Stimulated activated effector memory CD8-positive, alpha-beta T cell treated with anti-CD3 and anti-CD28 coated beads, Interleukin-12 subunit alpha, Interleukin-12 subunit beta, amount 100 ng/mL, for 72 hours (primary cell): ENCODE results near the gene KIAA1328.

Experiments
- ATAC-seq: fragments of 150-1000 bp; cut with Tn5 transposase; 2 replicates; pipeline ENCODE4 v1.10.0; 2021
- DNase-seq, 2 donors: peaks; one replicate each; pipeline ENCODE4 v3.0.0; 2021 to 2022; ENCODE audit warnings: low spot score in 2 of 2
- H3K27ac Mint-ChIP-seq: one replicate; pipeline ENCODE4 v1.8.0; 2022; ENCODE audit warnings: mild to moderate bottlenecking, mixed read lengths
- H3K36me3 Mint-ChIP-seq: one replicate; pipeline ENCODE4 v1.8.0; 2022; ENCODE audit warnings: mild to moderate bottlenecking, mixed read lengths
- H3K4me1 Mint-ChIP-seq: one replicate; pipeline ENCODE4 v1.8.0; 2022; ENCODE audit warnings: mixed read lengths
- H3K4me3 Mint-ChIP-seq: one replicate; pipeline ENCODE4 v1.8.0; 2022; ENCODE audit warnings: mild to moderate bottlenecking, mixed read lengths
- H3K9me3 Mint-ChIP-seq: one replicate; pipeline ENCODE4 v1.8.0; 2022; ENCODE audit warnings: mixed read lengths

KIAA1328 gene

DNA sequence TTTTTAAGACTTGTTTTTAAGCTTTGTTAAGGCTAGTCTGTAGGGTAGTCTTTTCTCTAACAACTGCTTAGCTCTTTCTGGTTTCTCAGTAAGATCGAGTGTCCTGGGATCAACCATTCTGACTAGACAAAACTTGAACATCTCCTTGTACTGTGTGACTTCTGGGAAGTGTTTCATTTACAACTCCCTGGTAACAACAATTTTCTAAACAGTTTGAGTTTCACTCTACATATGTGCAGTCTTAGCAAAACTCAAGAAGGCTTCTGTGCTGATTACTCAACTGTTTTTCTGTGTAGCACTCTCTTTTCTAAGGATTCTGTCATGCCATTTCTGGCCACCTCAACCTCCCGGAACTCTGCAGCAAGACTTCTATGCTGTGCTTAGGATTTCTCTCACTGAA is 204.5 kb downstream of the KIAA1328 start:
- no peak for DNase-seq
- H3K9me3 Mint-ChIP-seq = peaks cover 20% of the 10 kb centered on the region
- H3K4me1 Mint-ChIP-seq = no peaks in the 10 kb centered on the region
- H3K27ac Mint-ChIP-seq = no peak overlapping the region
- no peak overlapping the region for H3K4me3 Mint-ChIP-seq
- no peaks in the 10 kb centered on the region for H3K36me3 Mint-ChIP-seq
- no peak for ATAC-seq

DNA sequence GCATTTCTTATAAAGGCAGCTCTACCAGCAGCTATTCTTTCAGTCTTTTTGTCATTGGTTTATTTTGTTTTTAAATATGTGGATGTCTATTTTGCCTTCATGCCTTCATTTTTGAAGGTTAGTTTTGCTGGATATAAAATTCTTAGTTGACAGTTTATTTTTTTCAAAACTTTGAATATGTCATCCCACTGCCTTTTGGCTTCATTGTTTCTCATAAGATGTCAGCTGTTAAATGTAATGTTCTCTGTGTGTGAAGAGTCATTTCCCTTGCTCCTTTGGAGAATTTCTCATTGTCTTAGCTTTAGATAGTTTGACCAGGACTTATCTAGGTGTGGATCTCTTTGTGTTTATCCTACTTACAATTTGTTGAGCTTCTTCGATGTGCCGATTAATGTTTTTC is 213.5 kb downstream of the KIAA1328 start:
- Mint-ChIP-seq H3K36me3 (no peaks in the 10 kb centered on the region), H3K9me3 (peaks cover 32% of the 10 kb centered on the region), H3K27ac (no peak overlapping the region), H3K4me3 (no peak overlapping the region), H3K4me1 (no peaks in the 10 kb centered on the region)
- DNase-seq (no peak), ATAC-seq (no peak)

DNA sequence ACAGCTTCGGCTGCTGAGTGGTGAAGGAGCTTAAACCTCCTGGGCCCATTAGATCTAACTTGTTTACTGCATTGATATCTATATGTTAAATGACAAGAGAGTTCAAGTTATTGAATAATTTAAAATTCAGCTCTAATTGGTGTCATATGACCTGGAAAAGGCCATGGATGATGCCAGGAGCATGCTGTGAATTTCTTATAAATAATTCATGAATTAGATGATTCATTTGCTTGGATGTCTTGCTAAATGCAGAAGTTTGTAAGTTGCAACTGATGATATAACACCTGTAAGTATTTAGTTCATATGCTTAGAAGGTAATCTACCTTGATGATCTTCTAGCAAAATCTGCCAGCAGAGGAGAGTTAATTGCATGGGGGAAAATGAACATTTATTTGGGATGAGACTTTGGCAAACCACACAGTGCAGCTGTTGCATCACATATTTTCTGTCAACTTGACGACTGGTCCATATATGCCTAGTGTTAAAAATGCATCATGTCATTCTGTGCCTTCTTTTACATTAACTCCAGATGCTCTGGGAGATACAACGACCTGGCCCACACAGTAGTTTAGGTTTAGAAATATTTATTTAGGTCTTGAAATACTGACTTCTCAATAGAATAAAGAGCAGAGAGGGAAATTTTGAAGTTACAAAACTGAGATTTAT is 226.3 kb downstream of the KIAA1328 start:
- DNase-seq (no peak), ATAC-seq (no peak)
- Mint-ChIP-seq H3K4me3 (no peak overlapping the region), H3K27ac (no peak overlapping the region), H3K9me3 (peaks cover 23% of the 10 kb centered on the region), H3K4me1 (no peaks in the 10 kb centered on the region), H3K36me3 (no peaks in the 10 kb centered on the region)

DNA sequence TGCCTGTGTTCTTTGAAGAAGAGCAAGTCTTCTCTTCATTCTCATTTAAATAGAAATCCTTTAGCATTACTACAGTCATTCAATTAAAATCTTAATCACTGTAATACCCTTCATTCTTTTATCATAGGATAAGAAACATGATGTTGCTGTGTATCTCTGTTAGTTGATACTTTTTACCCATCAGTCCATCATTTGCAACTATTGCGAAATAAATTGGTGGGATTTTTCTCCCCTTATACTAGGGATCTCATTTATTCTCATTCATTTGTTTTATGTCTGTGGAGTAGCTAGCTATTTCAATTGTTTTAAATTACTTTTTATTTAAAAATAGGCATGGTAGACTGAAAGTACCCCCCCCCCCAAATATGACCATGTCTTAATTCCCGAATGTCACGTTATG is 235.3 kb downstream of the KIAA1328 start:
- Mint-ChIP-seq H3K36me3 (no peaks in the 10 kb centered on the region), H3K9me3 (peaks cover 5% of the 10 kb centered on the region), H3K4me1 (no peaks in the 10 kb centered on the region), H3K27ac (no peak overlapping the region), H3K4me3 (no peak overlapping the region)
- DNase-seq = no peak
- no peak for ATAC-seq

DNA sequence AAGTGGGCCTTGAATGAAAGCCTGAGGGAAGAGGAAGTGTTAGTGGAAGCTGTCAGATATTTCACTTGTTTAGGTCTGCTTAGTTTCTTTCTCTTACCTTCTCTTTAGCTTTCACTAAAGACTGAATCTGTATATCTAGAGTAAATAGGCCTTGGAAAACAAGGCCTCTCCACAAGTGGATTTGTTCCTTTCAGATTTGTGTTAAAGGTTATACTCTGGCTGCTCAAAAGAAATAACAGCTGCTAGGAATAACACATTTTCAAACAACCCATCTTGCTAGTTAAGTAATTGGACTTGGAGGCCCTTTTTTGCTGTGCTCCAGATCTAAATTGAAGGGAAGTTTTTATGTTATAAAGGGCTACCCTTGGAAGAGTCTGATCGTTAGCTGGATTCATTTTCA is 236.3 kb downstream of the KIAA1328 start:
- DNase-seq (no peak), ATAC-seq (no peak)
- Mint-ChIP-seq H3K9me3 (peaks cover 9% of the 10 kb centered on the region), H3K4me1 (no peaks in the 10 kb centered on the region), H3K27ac (no peak overlapping the region), H3K4me3 (no peak overlapping the region), H3K36me3 (no peaks in the 10 kb centered on the region)

DNA sequence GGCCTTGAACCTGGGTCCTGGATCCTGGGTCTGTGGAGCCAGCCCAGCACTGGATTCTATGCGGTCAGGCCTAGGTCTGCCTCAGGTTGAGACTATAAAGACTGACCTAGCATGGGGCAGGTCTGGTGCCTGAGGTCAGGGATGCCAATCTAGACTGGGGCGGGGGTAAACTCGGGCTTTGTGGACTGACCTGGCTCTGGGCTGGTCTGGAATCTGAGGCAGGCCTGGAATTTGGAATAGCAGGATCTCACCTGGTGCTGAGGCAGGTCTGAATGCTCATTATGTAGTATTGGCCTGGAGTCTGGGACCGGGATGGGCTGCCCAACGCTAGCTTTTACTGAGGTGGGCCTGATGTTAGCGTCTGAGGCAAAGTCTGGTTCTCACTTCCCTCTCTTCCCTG is 256.0 kb downstream of the KIAA1328 start:
- Mint-ChIP-seq H3K9me3 (peaks cover 4% of the 10 kb centered on the region), H3K36me3 (no peaks in the 10 kb centered on the region), H3K4me1 (no peaks in the 10 kb centered on the region), H3K4me3 (no peak overlapping the region), H3K27ac (no peak overlapping the region)
- no peak for DNase-seq
- no peak for ATAC-seq

DNA sequence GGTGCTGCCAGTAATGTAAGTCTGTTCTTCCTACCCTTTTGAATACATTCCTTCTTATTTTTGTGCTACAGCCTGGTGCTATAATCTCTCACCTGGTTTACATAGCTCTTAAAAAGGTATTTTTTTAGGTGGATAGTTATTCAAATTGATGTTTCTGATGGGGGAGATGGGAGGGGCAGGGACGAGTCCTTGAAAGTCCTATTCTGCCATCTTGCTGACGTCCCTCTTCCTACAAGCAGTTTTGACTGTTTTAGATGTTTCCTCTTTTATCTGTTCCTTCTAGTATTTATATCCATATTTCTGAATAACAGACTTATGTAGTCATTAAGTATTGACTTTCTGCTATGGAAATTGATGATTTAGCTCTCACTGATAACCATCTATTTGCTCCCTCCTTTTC is 256.4 kb downstream of the KIAA1328 start:
- DNase-seq (no peak), ATAC-seq (no peak)
- H3K4me3 Mint-ChIP-seq = no peak overlapping the region
- H3K27ac Mint-ChIP-seq = no peak overlapping the region
- no peaks in the 10 kb centered on the region for H3K36me3 Mint-ChIP-seq
- peaks cover 4% of the 10 kb centered on the region for H3K9me3 Mint-ChIP-seq
- no peaks in the 10 kb centered on the region for H3K4me1 Mint-ChIP-seq

DNA sequence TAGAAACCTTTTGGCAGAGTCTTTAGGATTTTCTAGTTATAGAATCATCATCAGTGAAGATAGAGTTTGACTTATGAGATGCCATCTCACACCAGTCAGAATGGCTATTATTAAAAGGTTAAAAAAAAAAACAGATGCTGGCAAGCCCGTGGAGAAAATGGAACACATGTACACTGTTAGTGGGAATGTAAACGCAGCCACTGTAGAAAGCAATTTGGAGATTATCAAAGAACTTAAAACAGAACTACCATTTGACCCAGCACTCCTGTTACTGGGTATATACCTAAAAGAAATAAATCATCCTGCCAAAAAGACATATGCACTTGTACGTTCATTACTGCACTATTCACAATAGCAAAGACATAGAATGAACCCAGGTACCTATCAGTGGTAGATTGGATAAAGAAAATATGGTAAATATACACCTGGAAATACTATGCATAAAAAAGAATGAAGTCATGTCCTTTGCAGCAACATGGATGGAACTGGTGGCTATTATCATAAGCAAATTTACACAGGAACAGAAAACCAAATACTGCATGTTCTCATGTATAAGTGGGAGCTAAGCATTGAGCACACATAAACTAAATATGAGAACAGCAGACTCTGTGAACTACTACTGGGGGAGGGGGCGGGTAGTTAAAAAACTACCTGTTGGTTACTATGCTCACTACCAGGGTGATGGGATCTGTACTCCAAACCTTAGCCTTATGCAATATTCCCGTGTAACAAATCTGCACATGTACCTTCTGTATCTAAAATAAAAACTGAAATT is 279.0 kb downstream of the KIAA1328 start:
- ATAC-seq (no peak), DNase-seq (no peak)
- no peaks in the 10 kb centered on the region for H3K36me3 Mint-ChIP-seq
- H3K9me3 Mint-ChIP-seq = peaks cover 27% of the 10 kb centered on the region
- H3K27ac Mint-ChIP-seq = no peak overlapping the region
- H3K4me3 Mint-ChIP-seq = no peak overlapping the region
- H3K4me1 Mint-ChIP-seq = no peaks in the 10 kb centered on the region

DNA sequence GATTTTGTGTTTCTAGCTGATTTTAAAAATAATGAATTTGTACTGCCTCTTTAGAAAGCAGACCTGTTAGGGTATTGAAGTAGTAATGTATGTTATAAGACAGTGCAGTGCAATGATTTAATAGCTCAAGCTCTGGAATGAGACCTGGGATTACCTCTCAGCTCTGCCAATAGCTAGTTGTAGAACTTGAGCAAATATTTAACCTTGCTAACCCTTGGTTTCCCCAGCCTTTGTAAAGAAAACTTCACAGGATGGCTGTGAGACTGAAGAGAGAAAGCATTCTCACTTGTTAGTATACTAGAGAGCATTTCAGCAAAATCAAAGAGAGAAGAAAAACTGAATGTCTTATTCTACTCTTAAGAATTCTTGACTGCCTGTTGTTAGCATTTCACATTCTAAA is 293.9 kb downstream of the KIAA1328 start:
- DNase-seq = no peak
- Mint-ChIP-seq H3K27ac (no peak overlapping the region), H3K36me3 (no peaks in the 10 kb centered on the region), H3K4me3 (no peak overlapping the region), H3K9me3 (peaks cover 4% of the 10 kb centered on the region), H3K4me1 (no peaks in the 10 kb centered on the region)
- no peak for ATAC-seq

DNA sequence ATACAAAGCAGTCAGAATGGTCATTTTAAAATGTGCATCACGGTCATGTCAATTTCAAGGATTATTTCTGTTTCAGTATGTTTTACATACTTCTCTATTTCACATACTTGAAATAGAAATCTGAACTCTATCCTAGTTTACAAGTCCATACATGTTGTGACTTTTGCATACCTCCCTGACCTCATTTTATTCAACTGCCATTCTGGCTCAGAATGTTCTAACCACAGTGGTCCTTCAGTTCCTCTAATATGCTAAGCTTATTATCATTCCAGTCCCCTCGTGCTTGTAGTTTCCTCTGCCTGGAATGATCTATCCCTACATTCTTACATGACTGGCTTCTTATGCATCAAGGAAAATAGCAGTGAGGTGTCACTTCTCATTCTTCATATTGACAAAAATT is 295.6 kb downstream of the KIAA1328 start:
- Mint-ChIP-seq H3K4me3 (no peak overlapping the region), H3K27ac (no peak overlapping the region), H3K4me1 (no peaks in the 10 kb centered on the region), H3K36me3 (no peaks in the 10 kb centered on the region), H3K9me3 (peaks cover under 1% of the 10 kb centered on the region)
- ATAC-seq (no peak), DNase-seq (no peak)

DNA sequence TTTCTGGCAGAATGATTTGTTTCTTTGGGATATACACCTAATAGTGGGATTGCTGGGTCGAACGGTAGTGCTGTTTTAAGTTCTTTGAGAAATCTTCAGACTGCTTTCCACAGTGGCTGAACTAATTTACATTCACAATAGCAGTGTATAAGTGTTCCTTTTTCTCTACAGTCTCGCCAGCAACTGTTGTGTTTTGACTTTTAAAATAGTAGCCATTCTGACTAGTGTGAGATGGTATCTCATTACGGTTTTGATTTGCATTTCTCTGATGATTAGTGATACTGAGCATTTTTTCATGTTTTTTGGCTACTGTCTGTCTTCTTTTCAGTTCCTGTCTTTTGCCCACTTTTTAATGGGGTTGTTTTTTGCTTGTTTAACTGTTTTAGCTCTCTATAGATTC is 306.2 kb downstream of the KIAA1328 start:
- ATAC-seq (no peak), DNase-seq (no peak)
- H3K4me1 Mint-ChIP-seq = no peaks in the 10 kb centered on the region
- H3K27ac Mint-ChIP-seq = no peak overlapping the region
- no peak overlapping the region for H3K4me3 Mint-ChIP-seq
- peaks cover 11% of the 10 kb centered on the region for H3K9me3 Mint-ChIP-seq
- no peaks in the 10 kb centered on the region for H3K36me3 Mint-ChIP-seq

DNA sequence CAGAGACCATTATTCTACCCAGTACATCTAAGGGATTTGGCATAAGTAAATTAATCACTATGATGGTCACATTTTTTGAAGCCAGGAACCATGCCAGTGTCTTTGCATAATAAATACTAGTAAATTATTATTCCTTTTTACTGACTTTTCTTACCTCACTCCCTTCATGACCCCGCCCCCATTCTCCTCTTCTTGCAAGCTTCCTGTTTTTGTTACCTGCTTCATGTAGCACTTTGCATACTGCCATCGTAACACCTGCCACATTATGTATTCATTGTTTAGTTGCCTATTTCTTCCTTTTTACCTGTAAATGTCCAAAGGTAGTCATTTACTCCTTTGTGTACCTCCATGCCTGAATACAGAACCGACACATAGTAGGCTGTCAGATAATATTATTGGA is 309.5 kb downstream of the KIAA1328 start:
- peaks cover 11% of the 10 kb centered on the region for H3K9me3 Mint-ChIP-seq
- H3K27ac Mint-ChIP-seq = no peak overlapping the region
- H3K4me3 Mint-ChIP-seq = no peak overlapping the region
- no peaks in the 10 kb centered on the region for H3K4me1 Mint-ChIP-seq
- no peak for ATAC-seq
- no peaks in the 10 kb centered on the region for H3K36me3 Mint-ChIP-seq
- DNase-seq = no peak

DNA sequence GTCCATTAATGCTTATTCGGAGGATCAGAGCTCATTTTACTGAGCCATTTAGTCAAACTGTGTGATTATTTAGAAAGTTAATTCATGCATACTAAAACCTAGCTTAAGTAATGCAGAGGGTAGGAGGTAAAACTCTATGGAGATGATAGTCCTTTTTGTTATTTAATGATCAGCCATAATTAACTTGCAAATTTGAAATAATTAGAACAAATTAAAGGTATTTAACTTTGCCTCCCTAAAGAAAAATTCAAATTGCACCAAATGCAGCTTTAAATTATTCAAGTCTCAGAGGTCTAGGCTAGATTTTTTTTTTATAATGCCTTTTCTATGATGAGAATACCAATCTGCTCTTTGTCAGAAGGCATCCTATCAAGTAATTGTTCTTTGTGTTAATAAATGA is 310.9 kb downstream of the KIAA1328 start:
- Mint-ChIP-seq H3K4me3 (no peak overlapping the region), H3K9me3 (peaks cover 15% of the 10 kb centered on the region), H3K4me1 (no peaks in the 10 kb centered on the region), H3K36me3 (no peaks in the 10 kb centered on the region), H3K27ac (no peak overlapping the region)
- ATAC-seq (no peak), DNase-seq (no peak)

DNA sequence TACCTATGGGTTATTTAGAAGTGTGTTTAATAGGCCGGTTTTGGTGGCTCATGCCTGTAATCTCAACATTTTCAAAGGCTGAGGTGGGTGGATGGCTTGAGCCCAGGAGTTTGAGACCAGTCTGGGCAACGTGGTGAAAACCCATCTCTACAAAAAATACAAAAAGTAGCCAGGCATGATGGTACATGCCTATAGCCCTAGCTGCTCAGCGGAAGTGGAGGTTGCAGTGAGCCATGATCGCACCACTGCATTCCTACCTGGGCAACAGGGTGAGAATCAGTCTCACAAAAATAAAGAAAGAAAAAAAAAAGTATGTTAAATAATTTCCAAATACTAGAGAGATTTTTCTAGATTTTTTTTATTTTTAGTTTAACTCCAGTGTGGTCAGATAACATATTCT is 316.0 kb downstream of the KIAA1328 start:
- Mint-ChIP-seq H3K9me3 (peaks cover 11% of the 10 kb centered on the region), H3K4me1 (no peaks in the 10 kb centered on the region), H3K4me3 (no peak overlapping the region), H3K27ac (no peak overlapping the region), H3K36me3 (no peaks in the 10 kb centered on the region)
- DNase-seq = no peak
- no peak for ATAC-seq

DNA sequence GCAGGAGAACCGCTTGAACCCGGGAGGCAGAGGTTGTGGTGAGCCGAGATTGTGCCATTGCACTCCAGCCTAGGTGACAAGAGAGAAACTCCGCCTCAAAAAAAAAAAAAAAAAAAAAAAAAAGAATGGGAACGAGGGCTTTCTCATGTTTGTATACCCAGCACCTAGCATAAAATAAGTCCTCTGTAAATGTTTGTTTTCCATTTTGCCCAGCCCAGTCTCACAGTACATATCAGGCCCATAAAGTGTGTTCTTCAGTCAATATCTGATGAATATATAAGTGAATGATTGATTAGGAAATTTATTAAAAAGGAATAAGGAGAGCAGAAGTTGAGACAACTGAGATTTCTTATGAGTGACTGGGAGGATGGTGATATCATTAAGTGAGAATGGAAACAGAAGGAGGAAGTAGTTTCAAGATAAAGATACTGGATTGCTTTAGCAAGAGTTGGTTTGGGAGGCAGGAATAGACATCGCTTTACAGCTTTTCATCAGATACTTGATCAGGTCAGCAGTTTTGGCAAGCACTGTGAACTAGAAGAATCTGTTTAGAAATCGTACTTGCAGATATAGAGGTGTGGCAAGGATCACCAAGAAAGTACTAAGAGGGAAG is 327.5 kb downstream of the KIAA1328 start:
- Mint-ChIP-seq H3K4me3 (no peak overlapping the region), H3K4me1 (no peaks in the 10 kb centered on the region), H3K36me3 (no peaks in the 10 kb centered on the region), H3K9me3 (no peaks in the 10 kb centered on the region), H3K27ac (no peak overlapping the region)
- ATAC-seq (no peak), DNase-seq (no peak)
